Fibroblast of the conjunctiva (primary cell): ENCODE data around the gene DOCK7.
"Not testable (repeated sequence)": the region's sequence is repeated elsewhere in the genome, so short reads cannot be mapped to it uniquely, and the experiment has no call there.

ENCODE experiments used
- DNase-seq: peaks from one replicate; pipeline ENCODE4 v3.0.0-alpha.2; 2010; ENCODE audit warnings: low read depth

Gene DOCK7

GRCh38 chr1:62612770-62613169 is 75.4 kb downstream of the DOCK7 start:
- DNase-seq = no peak

GRCh38 chr1:62610588-62610987 is 77.6 kb downstream of the DOCK7 start:
- not testable (repeated sequence) for DNase-seq

GRCh38 chr1:62608905-62609304 is 79.3 kb downstream of the DOCK7 start:
- no peak for DNase-seq

- DNase-seq = no peak
Observed at GRCh38 chr1:62601457-62601856, 86.7 kb downstream of the DOCK7 start.

- DNase-seq = no peak
Observed at GRCh38 chr1:62599044-62599443, 89.1 kb downstream of the DOCK7 start.

- no peak for DNase-seq
Observed at GRCh38 chr1:62597281-62597680, 90.9 kb downstream of the DOCK7 start, which contains the start of gene ANGPTL3. TSS of gene ANGPTL3 (plus strand) at chr1:62597520. CDS start at chr1:62597567, 47 bp downstream.

- no peak for DNase-seq
Observed at GRCh38 chr1:62595647-62596046, 92.5 kb downstream of the DOCK7 start.

GRCh38 chr1:62593825-62594394 is 94.3 kb downstream of the DOCK7 start:
- no peak for DNase-seq

GRCh38 chr1:62590970-62591368 is 97.2 kb downstream of the DOCK7 start:
- no peak for DNase-seq

- DNase-seq = no peak
Observed at GRCh38 chr1:62590255-62590969, 97.8 kb downstream of the DOCK7 start.

GRCh38 chr1:62589321-62589720 is 98.9 kb downstream of the DOCK7 start:
- no peak for DNase-seq

GRCh38 chr1:62588000-62588399 is 100.2 kb downstream of the DOCK7 start:
- DNase-seq = no peak

- no peak for DNase-seq
Observed at GRCh38 chr1:62585469-62586155, 102.6 kb downstream of the DOCK7 start.

- DNase-seq = no peak
Observed at GRCh38 chr1:62573675-62574074, 114.5 kb downstream of the DOCK7 start.

- DNase-seq = no peak
Observed at GRCh38 chr1:62572476-62572875, 115.7 kb downstream of the DOCK7 start.

GRCh38 chr1:62571517-62571916 is 116.7 kb downstream of the DOCK7 start:
- DNase-seq = not testable (repeated sequence)

- DNase-seq = not testable (repeated sequence)
Observed at GRCh38 chr1:62567926-62568325, 120.3 kb downstream of the DOCK7 start.

- not testable (repeated sequence) for DNase-seq
Observed at GRCh38 chr1:62567182-62567581, 121.0 kb downstream of the DOCK7 start.

- DNase-seq = no peak
Observed at GRCh38 chr1:62561306-62561705, 126.9 kb downstream of the DOCK7 start.

- no peak for DNase-seq
Observed at GRCh38 chr1:62544570-62544969, 143.6 kb downstream of the DOCK7 start.

- DNase-seq = no peak
Observed at GRCh38 chr1:62541048-62541447, 147.1 kb downstream of the DOCK7 start.

GRCh38 chr1:62539028-62539447 is 149.1 kb downstream of the DOCK7 start:
- DNase-seq = no peak

GRCh38 chr1:62536865-62537264 is 151.3 kb downstream of the DOCK7 start:
- no peak for DNase-seq
